Measurements from ENCODE around the gene KSR1.
A peak's percentile ranks its signal among the peaks of the same experiment; 100 is the strongest.

Gene KSR1

DNA sequence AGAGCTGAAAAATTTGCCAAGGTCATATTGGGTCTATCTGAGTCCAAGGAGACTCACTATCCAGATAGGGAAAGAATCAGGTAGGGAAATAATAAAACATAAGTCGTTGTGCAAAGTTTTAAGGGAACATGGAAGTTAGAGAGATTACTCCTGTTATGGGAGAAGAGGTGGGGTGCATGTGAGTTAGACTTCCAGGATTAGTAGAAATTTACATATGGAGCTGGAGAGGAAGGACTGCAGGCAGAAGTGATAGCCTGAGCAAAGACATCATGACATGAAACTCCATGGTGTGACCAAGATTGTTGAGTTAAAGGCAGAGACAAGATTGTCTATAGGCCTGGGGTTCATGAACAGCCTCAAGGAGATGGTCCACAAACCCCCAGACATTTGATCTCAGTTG is 5.8 kb upstream of the KSR1 start:
- peaks cover 26% of the 10 kb centered on the region for H3K27me3 ChIP-seq (ENCODE audit: insufficient read depth, low read length)
- no peak overlapping the region for H3K4me3 ChIP-seq (ENCODE audit: low read length)
- H3K4me1 ChIP-seq (ENCODE audit: insufficient read depth, low read length) = no peaks in the 10 kb centered on the region
- no peak overlapping the region for H2AFZ ChIP-seq (ENCODE audit: low read depth, low read length)
- H3K36me3 ChIP-seq (ENCODE audit: insufficient read depth, low read length) = no peaks in the 10 kb centered on the region
- H3K9me3 ChIP-seq (ENCODE audit: low read length) = no peaks in the 10 kb centered on the region

DNA sequence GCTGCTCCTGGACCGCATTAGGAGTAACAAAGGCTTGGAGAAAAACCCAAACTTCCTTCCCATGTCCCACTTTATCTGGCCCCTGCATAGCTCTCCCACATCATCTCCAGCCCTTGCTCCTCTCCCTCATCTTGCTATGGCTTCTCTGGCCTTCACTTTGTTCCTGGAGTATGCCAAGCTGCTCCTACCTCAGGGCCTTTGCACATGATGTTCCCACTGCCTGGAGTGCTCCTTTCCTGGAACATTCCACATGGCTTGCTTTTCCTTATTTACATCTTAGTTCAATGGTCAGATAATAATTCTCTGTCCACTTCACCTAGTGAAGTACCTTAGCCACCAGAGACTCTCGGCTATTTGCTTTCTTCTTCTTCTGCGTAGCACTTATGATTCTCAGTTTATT is 4.3 kb upstream of the KSR1 start:
- Histone ChIP-seq H3K36me3 (ENCODE audit: insufficient read depth, low read length) (no peaks in the 10 kb centered on the region), H2AFZ (ENCODE audit: low read depth, low read length) (no peak overlapping the region), H3K4me3 (ENCODE audit: low read length) (no peak overlapping the region), H3K27me3 (ENCODE audit: insufficient read depth, low read length) (peaks cover 17% of the 10 kb centered on the region), H3K9me3 (ENCODE audit: low read length) (no peaks in the 10 kb centered on the region), H3K4me1 (ENCODE audit: insufficient read depth, low read length) (no peaks in the 10 kb centered on the region)

DNA sequence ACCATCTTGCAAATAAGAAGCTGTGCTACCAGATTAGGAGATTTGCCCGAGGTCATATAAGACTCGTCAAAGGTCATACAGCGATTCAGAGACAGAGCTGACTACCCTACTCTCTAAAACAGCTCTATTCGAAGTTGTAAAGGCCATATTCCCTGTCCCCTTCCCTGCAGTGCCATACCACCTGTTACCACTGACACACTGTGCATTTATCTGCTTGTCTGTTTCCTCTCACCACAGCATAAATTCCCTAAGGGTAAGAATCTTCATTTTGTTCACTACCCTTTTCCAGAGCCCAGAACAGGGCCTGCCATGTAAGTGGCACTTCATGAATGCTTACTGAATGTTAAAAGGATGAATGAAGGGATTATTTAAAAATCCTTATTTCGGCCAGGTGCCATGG is 3.4 kb upstream of the KSR1 start:
- peaks cover 8% of the 10 kb centered on the region for H3K4me1 ChIP-seq (ENCODE audit: insufficient read depth, low read length)
- H2AFZ ChIP-seq (ENCODE audit: low read depth, low read length) = no peak overlapping the region
- no peaks in the 10 kb centered on the region for H3K36me3 ChIP-seq (ENCODE audit: insufficient read depth, low read length)
- peaks cover 17% of the 10 kb centered on the region for H3K27me3 ChIP-seq (ENCODE audit: insufficient read depth, low read length)
- no peaks in the 10 kb centered on the region for H3K9me3 ChIP-seq (ENCODE audit: low read length)
- H3K4me3 ChIP-seq (ENCODE audit: low read length) = no peak overlapping the region

DNA sequence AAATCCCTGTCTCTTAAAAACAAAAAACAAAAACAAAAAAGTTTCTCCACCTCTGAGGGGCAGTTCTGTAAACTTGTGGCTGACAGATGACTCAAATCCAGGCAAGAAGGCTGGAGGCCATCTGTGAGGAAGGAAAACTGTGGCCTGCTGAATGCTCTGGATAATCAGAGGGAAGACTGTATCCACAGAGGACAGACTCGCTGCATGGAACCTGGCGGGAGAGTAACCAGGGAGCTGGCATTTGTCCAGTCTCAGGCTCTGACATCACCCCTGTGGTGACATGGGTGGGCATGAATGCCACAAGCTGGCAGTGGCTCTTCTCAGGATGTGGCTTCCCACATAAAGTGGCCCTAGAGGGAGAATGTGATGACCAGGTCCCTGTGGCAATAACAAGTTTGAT is 2.8 kb upstream of the KSR1 start:
- peaks cover 17% of the 10 kb centered on the region for H3K27me3 ChIP-seq (ENCODE audit: insufficient read depth, low read length)
- no peaks in the 10 kb centered on the region for H3K36me3 ChIP-seq (ENCODE audit: insufficient read depth, low read length)
- no peak overlapping the region for H3K4me3 ChIP-seq (ENCODE audit: low read length)
- H2AFZ ChIP-seq (ENCODE audit: low read depth, low read length) = no peak overlapping the region
- H3K4me1 ChIP-seq (ENCODE audit: insufficient read depth, low read length) = peaks cover 15% of the 10 kb centered on the region
- no peaks in the 10 kb centered on the region for H3K9me3 ChIP-seq (ENCODE audit: low read length)

DNA sequence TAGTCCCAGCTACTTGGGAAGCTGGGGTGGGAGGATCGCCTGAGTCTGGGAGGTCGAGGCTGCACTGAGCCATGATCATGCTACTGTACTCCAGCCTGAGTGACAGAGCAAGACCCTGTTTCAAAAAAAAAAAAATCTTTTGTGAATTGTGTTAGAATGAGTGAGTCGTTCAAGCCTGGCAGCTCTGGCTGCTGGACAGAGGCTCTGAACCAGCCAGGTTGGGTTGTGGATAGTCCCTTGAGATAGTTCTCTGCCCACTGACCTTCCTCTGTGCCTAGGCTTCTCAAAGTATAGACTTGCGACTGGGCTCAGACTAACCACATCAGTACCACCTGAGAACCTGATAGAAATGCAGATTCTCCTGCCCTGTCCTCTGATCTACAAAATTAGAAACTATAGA is 2.2 kb upstream of the KSR1 start:
- H2AFZ ChIP-seq (ENCODE audit: low read depth, low read length) = no peak overlapping the region
- H3K4me1 ChIP-seq (ENCODE audit: insufficient read depth, low read length) = peaks cover 19% of the 10 kb centered on the region
- H3K4me3 ChIP-seq (ENCODE audit: low read length) = no peak overlapping the region
- no peaks in the 10 kb centered on the region for H3K36me3 ChIP-seq (ENCODE audit: insufficient read depth, low read length)
- peaks cover 17% of the 10 kb centered on the region for H3K27me3 ChIP-seq (ENCODE audit: insufficient read depth, low read length)
- H3K9me3 ChIP-seq (ENCODE audit: low read length) = no peaks in the 10 kb centered on the region

DNA sequence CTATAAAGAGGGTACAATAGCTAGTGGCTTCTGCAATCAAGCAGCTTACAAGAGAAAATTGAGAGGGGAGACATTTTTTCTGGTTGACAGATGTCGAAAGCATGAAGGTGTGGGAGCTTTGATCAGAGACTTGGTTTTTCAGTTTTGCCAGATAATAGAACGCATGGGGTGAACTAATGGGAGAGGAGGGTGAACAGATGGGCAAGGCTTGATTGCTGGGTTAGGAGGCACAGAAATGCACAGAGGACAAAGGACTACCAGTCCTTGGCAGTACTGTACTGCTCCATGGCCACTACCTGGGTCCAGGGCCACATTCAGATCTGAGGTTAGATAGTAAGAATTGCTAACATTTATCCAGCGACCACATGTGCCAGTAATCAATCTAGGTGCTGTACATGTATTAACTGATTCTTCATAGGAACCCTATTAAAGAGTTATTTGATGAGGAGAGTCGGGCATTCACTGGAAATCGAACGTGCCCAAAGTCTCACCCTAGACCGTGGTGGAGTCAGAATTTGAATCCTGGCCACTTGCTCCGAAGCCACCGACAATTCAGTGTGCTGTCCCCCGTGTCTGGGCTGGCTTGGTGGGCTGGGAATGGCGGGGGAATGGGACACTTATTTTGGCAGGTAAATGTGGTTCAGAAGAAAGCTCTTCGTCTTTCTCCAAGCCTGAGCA is 873 bp upstream of the KSR1 start:
- Histone ChIP-seq H2AFZ (ENCODE audit: low read depth, low read length) (peak overlapping the region; percentile 98), H3K36me3 (ENCODE audit: insufficient read depth, low read length) (no peaks in the 10 kb centered on the region), H3K27me3 (ENCODE audit: insufficient read depth, low read length) (peaks cover 8% of the 10 kb centered on the region), H3K9me3 (ENCODE audit: low read length) (no peaks in the 10 kb centered on the region), H3K4me3 (ENCODE audit: low read length) (peak overlapping the region; percentile 91), H3K4me1 (ENCODE audit: insufficient read depth, low read length) (peaks cover 20% of the 10 kb centered on the region)

DNA sequence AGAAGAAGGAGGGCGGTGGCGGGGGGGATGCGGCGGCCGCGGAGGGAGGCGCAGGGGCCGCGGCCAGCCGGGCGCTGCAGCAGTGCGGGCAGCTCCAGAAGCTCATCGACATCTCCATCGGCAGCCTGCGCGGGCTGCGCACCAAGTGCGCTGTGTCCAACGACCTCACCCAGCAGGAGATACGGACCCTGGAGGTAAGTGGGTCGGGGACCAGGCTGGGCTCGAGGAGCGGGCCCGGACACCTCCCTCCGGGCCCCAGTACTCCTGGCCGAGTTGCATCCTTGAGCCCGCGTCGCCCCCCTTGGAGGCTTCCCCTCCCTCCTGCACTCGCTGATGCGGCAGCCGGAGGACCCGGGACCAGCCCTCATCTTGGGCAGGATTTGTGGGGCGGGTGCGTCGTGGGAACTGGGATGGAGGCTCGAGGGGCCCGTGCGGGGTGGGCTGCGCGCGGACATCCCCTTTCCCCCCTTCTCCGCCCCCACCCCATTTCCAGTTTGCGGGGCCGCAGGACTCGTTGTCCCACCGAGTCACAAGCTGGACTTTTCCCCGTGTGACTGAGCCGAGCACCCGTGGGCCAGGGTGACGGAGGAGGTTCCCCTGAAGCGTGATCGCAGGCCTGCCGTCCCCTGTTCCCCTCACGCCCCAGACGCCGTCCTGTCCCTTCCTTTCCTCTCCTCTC is 572 bp downstream of the KSR1 start:
- Histone ChIP-seq H3K9me3 (ENCODE audit: low read length) (no peaks in the 10 kb centered on the region), H3K4me3 (ENCODE audit: low read length) (peak overlapping the region; percentile 91), H3K27me3 (ENCODE audit: insufficient read depth, low read length) (peaks cover 4% of the 10 kb centered on the region), H2AFZ (ENCODE audit: low read depth, low read length) (peak overlapping the region; percentile 98), H3K36me3 (ENCODE audit: insufficient read depth, low read length) (no peaks in the 10 kb centered on the region), H3K4me1 (ENCODE audit: insufficient read depth, low read length) (peaks cover 23% of the 10 kb centered on the region)

DNA sequence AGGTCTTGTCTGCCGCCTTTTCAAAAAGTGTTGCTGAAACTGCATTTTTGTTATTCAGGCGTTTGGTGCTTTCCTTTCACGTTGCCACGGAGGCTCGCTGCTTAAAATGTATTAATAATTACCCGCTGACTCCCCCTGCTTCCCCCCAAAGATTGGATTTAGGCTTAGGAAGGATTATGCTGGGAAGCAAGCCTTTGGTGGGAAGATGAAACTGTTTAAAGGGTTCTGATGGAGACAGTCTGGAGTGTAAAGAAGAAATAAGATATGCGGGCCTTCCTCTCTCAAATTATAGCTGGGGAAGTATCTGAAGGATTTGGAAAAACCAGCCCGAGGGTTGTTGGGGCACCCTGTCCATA is 1.1 kb downstream of the KSR1 start:
- H3K4me3 ChIP-seq (ENCODE audit: low read length) = peak overlapping the region; percentile 91
- H3K4me1 ChIP-seq (ENCODE audit: insufficient read depth, low read length) = peaks cover 23% of the 10 kb centered on the region
- H3K9me3 ChIP-seq (ENCODE audit: low read length) = no peaks in the 10 kb centered on the region
- H3K36me3 ChIP-seq (ENCODE audit: insufficient read depth, low read length) = no peaks in the 10 kb centered on the region
- H3K27me3 ChIP-seq (ENCODE audit: insufficient read depth, low read length) = peaks cover 4% of the 10 kb centered on the region
- H2AFZ ChIP-seq (ENCODE audit: low read depth, low read length) = peak overlapping the region; percentile 98

DNA sequence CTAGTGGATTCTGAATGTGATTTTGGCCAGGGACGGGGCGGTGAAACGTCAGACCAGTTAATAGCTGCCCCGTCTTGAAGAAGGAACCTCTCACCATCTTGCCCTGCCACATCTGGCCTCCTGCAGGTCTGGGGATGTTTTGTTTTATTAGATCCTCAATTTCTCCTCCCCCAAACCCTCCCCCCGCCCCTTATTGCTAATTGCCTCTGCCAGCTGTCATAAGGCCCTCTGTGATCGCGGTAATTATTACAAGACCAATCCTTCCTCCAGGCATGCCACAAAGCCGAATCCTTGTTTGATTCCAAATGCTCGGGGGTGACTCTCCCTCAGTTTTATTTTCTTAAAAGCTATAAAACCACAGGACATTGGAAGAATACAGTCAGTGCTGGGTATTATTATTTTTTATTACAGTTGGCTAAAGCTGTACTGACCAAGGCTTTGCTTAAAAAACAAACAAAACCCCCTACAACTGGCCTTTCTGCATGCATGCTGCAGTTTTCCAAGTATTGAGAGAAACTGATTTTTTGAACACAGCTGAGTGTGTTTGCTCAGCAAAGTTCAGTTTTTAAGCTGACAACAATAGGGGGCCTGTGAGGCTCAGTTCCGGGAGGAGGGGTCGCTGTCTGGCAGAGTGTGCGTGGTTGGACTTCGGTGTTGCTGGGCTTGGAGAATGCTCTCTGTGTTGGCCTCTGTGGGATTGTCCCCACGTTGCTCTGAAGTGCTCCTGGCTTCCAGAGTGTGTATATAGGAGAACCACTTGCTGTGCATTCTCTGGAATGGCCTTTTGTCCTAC is 1.7 kb downstream of the KSR1 start:
- Histone ChIP-seq H2AFZ (ENCODE audit: low read depth, low read length) (peak overlapping the region; percentile 98), H3K27me3 (ENCODE audit: insufficient read depth, low read length) (peaks cover 4% of the 10 kb centered on the region), H3K4me3 (ENCODE audit: low read length) (peak overlapping the region; percentile 91), H3K36me3 (ENCODE audit: insufficient read depth, low read length) (no peaks in the 10 kb centered on the region), H3K9me3 (ENCODE audit: low read length) (no peaks in the 10 kb centered on the region), H3K4me1 (ENCODE audit: insufficient read depth, low read length) (peaks cover 23% of the 10 kb centered on the region)

DNA sequence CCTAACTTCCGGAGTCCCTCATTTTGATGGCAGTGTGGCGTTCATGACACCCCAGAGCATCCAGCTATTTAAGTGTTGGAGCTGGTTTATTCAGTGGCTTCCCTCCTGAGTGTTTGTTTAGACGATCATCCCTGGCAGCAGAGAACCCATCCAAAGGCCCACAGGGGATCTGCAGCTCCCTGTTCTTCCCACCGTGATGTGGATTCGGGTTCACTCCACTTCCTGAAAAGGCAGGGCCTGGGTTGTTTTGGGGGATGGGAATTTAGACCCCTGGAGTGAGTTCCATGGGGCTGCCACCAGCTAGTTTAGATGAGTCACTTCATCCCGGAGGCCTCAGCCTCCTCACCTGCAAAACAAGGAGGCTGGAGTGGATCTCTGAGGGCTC is 2.3 kb downstream of the KSR1 start:
- H3K36me3 ChIP-seq (ENCODE audit: insufficient read depth, low read length) = no peaks in the 10 kb centered on the region
- peaks cover 2% of the 10 kb centered on the region for H3K27me3 ChIP-seq (ENCODE audit: insufficient read depth, low read length)
- no peak overlapping the region for H2AFZ ChIP-seq (ENCODE audit: low read depth, low read length)
- H3K4me1 ChIP-seq (ENCODE audit: insufficient read depth, low read length) = peaks cover 23% of the 10 kb centered on the region
- H3K4me3 ChIP-seq (ENCODE audit: low read length) = peak overlapping the region; percentile 91
- H3K9me3 ChIP-seq (ENCODE audit: low read length) = no peaks in the 10 kb centered on the region

DNA sequence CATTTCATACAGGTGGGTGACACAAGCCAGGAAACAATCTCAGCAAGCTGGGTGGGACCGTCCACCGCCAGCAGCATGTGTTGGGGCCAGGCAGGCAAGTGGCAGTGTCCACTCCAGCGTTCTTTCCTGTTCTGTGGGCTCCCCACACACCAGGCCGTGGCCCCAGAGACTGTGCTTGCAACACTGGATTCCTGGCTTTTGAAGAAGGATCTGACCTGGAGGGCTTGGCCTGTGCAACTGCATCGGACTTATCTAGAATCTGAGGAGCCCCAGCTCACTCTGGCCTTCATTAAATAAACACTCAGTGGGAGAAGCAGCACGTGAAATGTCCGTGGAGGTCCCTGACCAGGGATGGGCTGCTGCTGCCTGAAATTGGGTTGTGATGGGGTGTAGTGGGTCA is 3.2 kb downstream of the KSR1 start:
- H3K4me3 ChIP-seq (ENCODE audit: low read length) = no peak overlapping the region
- no peaks in the 10 kb centered on the region for H3K36me3 ChIP-seq (ENCODE audit: insufficient read depth, low read length)

DNA sequence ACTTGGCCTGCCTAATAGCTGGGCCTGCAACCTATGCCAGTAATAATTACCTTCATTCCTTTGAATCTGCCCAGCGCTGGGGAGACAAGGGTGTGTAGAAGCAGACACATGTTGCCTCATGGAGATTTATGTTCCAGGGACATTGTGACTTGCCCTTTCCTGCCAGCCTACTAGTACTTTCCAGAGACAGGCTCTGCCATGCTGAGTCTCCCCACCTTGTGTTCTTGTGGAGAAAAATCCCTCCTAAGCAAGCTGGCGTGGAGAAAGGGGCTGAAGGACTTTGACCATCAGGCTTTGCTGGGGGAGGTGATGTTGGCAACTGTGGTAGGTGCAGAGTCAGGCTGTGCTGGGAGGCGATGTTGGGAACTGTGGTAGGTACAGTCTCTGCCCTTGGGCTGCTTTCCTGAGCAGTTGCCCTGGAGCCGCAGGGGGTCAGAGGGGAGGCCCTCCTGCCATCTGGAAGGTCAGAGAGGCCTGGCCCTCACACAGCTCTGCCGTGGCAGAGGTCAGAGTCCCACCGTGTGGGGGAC is 4.0 kb downstream of the KSR1 start:
- H3K4me1 ChIP-seq (ENCODE audit: insufficient read depth, low read length) = peaks cover 23% of the 10 kb centered on the region
- no peak overlapping the region for H3K4me3 ChIP-seq (ENCODE audit: low read length)
- no peaks in the 10 kb centered on the region for H3K27me3 ChIP-seq (ENCODE audit: insufficient read depth, low read length)
- no peak overlapping the region for H2AFZ ChIP-seq (ENCODE audit: low read depth, low read length)
- H3K9me3 ChIP-seq (ENCODE audit: low read length) = no peaks in the 10 kb centered on the region
- no peaks in the 10 kb centered on the region for H3K36me3 ChIP-seq (ENCODE audit: insufficient read depth, low read length)

More for the DNA sequence above, 3.2 kb downstream of the KSR1 start:
- no peaks in the 10 kb centered on the region for H3K9me3 ChIP-seq (ENCODE audit: low read length)
- peaks cover 23% of the 10 kb centered on the region for H3K4me1 ChIP-seq (ENCODE audit: insufficient read depth, low read length)
- H3K27me3 ChIP-seq (ENCODE audit: insufficient read depth, low read length) = no peaks in the 10 kb centered on the region
- H2AFZ ChIP-seq (ENCODE audit: low read depth, low read length) = no peak overlapping the region

DNA sequence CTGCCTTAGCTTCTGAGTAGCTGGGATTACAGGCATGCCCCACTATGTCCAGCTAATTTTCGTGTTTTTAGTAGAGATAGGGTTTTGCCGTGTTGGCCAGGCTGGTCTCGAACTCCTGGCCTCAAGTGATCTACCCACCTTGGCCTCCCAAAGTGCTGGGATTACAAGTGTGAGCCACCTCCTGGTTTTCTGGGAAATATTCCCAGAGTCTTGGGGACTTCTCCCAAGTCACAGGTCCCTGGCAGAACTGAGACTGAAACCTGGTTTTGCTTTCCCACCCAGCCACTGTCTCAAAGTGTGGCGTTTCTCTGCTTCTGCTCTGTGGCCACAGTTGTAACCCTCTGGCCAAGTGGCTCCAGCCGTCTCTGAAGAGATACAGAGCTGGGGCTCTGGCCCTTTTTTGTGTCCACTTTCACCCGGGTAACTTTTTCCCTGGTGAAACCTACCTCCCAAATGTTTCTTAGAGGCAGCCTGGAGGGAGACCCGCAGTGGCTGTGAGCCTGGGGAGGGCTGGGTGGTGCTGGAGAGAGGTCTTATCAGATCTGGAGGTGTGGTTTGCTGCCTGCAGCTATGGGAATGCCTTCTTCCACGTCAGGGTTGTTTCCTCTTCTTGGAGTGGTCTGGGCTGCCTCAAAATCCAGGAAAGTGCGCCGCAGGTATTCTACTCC is 5.1 kb downstream of the KSR1 start:
- Histone ChIP-seq H3K36me3 (ENCODE audit: insufficient read depth, low read length) (no peaks in the 10 kb centered on the region), H3K4me1 (ENCODE audit: insufficient read depth, low read length) (peaks cover 23% of the 10 kb centered on the region), H3K27me3 (ENCODE audit: insufficient read depth, low read length) (no peaks in the 10 kb centered on the region), H2AFZ (ENCODE audit: low read depth, low read length) (no peak overlapping the region), H3K4me3 (ENCODE audit: low read length) (no peak overlapping the region), H3K9me3 (ENCODE audit: low read length) (no peaks in the 10 kb centered on the region)

Data from neuron (in vitro differentiated cells).